Islet of Langerhans (tissue), 1 donor: ENCODE results near the gene B4GAT1.
"Not testable (repeated sequence)": the region's sequence is repeated elsewhere in the genome, so short reads cannot be mapped to it uniquely, and the experiment has no call there.

ENCODE experiments used
- FAIRE-seq: peaks from one replicate; lab custom pipeline; 2011; peaks lifted over from hg19 to GRCh38; lab: Jason Lieb, UNC

Gene B4GAT1

DNA sequence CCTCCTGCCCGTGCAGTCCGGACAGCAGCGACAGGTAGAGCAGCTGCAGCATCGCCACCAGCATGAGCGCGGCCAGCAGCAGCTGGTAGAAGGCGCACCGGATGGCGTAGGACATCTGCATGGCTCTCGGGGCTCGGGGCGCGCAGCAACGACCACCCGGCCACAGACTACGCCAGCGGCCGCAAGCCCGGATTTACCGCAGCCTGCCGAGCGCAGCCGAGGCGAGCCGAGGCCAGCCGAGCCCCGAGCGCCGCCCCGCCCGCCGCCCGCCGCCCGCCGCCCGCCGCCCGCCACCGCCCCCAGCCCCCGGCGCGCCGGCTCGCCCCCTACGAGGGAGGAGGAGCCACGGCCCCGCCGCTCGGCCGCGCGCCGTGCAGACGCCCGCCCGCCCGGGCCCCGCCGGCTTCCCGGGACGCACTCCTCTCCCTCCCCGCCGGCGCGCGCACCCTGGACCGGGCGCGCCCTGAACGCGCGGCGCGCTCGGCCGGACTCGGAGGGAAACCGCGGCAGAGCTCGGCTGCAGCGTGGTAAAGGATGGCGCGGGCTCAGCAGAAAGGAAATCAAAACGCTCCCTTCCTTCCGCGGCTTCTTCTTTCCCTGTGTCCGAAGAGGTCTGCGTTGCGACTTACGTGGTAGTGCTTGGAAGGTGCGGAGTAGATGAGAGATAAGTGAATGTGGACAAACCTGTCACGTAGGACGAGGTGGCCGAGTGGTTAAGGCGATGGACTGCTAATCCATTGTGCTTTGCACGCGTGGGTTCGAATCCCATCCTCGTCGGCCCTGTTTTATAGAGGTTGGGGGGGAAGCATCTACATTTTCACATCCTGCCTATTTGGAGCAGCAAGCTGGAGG lies at the start of gene B4GAT1:
Gene B4GAT1, minus strand, starts transcription at position 205 of the 852 bp plus-strand sequence. Its CDS starts 84 bp downstream, at position 121.
- no peak for FAIRE-seq

DNA sequence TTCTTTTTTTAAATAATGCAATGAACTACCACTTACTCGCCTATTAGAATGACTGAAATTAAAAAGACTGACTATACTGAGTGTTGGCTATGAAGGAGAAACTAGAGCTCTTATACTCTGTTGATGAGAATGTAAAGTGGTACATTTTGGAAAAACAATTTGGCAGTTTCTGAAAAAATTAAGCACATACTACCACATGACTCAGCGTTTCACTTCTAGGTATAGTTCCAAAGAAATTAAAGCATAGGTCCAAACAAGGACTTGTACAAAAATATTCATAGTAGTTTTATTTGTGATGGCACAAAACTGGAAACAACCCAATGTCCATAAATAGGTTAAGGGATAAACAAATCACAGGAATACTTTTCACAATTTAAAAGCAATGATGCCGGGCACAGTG lies 46.5 kb upstream of the B4GAT1 start:
- FAIRE-seq, result no peak

- FAIRE-seq, result no peak
Measured at GRCh38 chr11:66391322-66391721, 43.9 kb upstream of the B4GAT1 start.

- no peak for FAIRE-seq
Measured at GRCh38 chr11:66388780-66389386, 41.5 kb upstream of the B4GAT1 start.

DNA sequence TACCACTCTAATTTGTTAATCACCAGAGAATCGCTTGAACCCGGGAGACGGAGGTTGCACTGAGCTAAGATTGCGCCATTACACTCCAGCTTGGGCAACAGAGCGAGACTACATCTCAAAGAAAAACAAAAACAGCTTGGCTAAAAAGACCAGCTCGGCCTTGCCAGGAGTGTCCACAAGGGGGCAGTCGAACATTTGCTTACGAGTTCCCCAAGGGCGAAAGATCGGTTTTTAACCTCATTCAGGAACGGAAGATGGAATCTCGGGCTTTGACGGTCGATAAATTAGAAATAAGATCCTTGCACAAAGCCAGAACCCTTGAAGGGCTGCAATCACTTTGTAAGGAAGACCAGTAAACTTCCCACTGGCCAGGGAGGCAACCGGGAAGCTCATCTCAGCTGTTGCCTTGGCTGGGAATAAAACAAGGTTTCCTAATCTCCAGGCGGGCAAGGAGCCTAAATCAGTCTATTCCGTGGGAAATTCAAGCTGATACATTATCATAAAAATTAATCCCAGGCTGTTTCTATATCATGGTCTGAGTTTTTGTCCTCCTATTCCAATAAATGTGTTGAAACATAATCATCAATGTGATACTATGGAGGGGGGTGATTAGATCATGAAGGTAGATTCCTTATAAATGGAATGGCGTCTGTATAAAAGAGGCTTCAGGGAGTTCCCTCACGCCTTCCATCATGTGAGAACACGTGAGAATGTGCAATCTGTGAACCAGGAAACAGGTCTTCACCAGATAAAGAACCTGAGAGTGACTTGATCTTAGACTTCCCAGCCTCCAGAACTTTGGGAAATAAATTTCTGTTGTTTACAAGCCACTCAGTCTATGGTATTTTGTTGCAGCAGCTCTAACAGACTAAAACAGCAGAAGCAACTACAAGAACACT lies 39.0 kb upstream of the B4GAT1 start:
- FAIRE-seq, result peak; percentile 82

DNA sequence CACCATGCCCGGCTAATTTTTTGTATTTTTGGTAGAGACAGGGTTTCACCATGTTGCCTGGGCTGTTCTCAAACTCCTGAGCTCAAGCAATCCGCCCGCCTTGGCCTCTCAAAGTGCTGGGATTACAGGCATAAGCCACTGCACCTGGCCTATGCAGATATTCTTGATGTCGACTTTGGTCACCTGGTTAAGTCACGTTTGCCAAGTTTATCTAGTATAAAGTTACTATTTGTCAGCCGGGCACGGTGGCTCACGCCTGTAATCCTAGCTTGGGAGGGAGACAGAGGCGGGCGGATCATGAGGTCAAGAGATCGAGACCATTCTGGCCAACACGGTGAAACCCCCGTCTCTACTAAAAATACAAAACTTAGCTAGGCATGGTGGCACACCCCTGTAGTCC lies 36.9 kb upstream of the B4GAT1 start:
- not testable (repeated sequence) for FAIRE-seq

DNA sequence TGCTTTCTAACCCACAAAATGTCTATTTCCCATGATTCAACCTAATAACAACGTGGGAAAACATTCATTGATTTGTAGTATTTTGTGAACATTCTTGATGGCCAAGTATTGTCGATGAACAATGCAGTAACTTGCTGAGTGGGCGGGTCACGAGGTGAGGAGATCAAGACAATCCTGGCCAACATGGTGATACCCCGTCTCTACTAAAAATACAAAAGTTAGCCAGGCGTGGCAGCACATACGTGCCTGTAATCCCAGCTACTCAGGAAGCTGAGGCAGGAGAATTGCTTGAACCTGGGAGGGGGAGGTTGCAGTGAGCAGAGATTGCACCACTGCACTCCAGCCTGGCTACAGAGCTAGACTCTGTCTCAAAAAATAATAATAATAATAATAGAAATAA lies 32.8 kb upstream of the B4GAT1 start:
- not testable (repeated sequence) for FAIRE-seq

- not testable (repeated sequence) for FAIRE-seq
Measured at GRCh38 chr11:66373690-66374287, 26.4 kb upstream of the B4GAT1 start.

DNA sequence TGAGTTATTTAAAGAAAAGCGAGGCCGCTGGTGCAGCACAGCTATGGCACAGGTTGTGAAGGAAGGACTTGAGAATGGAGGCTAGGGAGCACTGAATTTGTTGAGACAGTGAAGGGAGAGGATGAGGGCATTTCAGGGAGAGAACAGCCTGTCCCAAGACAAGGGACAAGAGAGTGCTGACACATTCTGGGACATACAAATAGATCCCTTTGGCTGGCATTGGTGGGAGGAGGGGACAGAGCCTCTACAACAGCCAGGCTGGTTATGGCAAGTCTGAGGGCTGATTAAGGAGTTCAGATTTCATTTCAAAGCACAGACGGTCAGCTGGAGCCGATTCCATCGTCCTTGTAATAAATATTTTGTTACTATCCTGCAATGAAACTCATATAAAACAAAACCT lies 25.8 kb upstream of the B4GAT1 start:
- no peak for FAIRE-seq

- FAIRE-seq, result no peak
Measured at GRCh38 chr11:66371627-66372415, 24.4 kb upstream of the B4GAT1 start, which contains the start of gene SLC29A2. Gene SLC29A2 (minus strand): TSS chr11:66371760. CDS start chr11:66371591, 169 bp downstream.

DNA sequence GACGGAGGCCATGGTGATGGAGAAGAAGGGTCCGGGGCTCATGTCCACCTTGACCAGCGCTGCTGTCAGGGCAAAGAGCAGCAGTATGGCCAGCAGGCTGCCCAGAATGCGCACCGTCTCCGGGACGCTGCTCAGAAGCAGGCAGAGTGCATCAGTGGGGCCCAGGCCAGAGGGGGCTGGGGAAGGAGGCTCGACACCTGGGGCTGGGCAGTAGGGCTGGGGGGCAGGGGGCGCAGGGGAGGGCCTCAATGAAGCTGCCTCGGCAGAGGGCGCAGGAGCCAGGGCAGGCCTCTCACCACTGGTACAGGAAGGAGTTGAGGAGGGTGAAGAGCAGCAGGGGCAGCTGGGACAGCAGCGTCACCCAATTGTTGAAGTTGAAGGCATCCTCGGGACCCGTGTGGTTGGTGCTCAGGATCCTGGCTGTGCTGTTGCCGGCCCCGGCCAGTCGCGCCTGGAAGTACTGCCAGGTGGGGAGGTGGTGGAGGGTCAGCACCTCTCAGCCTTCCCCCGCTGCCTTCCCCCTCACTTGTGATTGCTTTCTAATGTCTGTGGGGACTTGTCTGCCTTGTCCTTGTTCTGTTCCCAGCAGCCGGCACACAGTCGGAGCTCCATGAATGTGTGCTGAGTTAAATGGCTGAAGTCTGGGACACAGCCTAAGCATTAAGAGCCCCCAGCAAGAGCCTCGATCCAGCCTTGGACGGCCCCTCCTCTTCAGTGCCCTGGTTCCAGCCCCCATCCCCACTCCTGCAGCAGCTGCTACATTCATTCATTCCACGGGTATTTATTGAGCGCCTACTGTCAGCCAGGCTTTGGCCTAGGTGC lies 21.9 kb upstream of the B4GAT1 start:
- no peak for FAIRE-seq

- no peak for FAIRE-seq
Measured at GRCh38 chr11:66368484-66368883, 21.1 kb upstream of the B4GAT1 start.

- FAIRE-seq, result no peak
Measured at GRCh38 chr11:66367561-66368312, 20.3 kb upstream of the B4GAT1 start.

- FAIRE-seq, result no peak
Measured at GRCh38 chr11:66366844-66367477, 19.5 kb upstream of the B4GAT1 start.

DNA sequence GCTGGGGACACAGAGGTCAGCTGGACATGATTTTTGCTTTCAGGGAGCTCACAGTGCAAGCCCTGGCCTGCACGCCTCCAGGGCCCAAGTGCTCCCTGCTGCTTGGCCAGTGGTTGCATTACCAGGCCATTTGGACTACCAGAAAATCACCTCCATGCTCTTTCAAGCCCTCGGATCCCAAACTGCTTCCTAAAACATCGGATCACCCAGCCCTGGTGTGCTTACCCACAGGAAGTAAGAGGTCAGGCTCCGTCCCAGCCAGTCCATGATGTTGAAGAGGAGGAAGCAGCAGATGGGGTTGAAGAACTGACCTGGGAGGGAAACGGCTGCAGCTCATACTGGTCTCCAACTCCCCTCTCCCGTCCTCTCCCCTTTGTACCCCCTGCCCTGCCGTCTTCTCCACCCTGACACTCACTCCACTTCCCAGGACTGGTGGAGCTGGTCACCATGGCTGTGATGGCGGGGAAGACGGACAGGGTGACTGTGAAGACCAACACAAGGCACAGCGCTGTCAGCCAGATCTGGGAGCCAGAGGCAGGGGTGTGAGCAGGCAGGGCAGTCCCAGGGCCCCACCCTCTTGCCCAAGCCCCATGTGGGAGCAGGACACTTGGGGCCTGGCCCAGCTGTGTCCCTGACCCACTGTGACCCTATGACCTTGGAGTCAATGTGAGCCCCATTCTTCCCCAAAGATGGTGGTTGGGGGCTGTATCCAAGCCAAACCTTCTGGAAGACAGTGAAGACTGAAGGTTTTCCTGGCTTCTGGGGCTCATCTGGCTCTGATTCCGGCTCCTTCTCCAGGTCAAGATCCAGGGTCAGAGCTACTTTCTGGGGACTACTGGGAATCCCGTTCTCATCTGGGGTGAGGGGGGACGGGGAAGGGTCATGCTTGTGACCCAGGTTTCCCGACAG lies 18.5 kb upstream of the B4GAT1 start:
- no peak for FAIRE-seq

- FAIRE-seq, result no peak
Measured at GRCh38 chr11:66365166-66365565, 17.7 kb upstream of the B4GAT1 start.

- FAIRE-seq, result no peak
Measured at GRCh38 chr11:66363805-66364535, 16.5 kb upstream of the B4GAT1 start.
